ENCODE results near the gene LSG1.

DNA sequence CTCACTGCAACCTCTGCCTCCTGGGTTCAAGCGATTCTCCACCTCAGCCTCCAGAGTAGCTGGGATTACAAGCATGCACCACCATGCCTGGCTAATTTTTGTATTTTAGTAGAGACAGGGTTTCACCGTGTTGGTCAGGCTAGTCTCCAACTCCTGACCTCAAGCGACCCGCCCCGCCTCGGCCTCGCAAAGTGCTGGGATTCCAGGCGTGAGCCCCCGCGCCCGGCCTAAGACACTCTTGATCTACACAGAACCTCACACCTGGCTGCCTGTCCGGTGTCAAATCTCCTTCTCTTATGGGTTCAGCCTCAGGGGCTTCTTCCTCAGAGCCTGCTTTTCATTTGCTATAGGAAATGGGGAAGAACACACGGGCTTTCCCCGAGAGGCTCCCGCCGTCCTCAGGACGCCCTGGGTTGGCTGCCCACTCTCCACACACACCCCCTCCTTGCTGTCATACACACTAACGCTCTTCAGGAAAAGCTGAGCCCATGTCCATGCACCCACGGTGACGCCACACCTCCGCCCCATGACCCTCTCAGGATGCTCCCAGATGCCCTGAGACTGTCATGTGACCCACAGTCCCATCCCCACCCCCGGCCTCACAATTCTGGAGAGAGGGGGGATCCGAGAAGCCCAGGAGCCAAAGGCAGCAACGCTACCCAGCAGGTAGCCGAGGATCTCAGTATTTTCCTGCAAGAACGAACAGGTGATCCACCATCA, 49.2 kb downstream of the LSG1 start:
- TF ChIP-seq, protein P1, sequence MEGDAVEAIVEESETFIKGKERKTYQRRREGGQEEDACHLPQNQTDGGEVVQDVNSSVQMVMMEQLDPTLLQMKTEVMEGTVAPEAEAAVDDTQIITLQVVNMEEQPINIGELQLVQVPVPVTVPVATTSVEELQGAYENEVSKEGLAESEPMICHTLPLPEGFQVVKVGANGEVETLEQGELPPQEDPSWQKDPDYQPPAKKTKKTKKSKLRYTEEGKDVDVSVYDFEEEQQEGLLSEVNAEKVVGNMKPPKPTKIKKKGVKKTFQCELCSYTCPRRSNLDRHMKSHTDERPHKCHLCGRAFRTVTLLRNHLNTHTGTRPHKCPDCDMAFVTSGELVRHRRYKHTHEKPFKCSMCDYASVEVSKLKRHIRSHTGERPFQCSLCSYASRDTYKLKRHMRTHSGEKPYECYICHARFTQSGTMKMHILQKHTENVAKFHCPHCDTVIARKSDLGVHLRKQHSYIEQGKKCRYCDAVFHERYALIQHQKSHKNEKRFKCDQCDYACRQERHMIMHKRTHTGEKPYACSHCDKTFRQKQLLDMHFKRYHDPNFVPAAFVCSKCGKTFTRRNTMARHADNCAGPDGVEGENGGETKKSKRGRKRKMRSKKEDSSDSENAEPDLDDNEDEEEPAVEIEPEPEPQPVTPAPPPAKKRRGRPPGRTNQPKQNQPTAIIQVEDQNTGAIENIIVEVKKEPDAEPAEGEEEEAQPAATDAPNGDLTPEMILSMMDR (IDR thresholded peaks at IDR 0.05; ENCODE audit: low read depth, low read length, poor library complexity, severe bottlenecking): no peak
- TF ChIP-seq EZH2phosphoT487 (IDR thresholded peaks at IDR 0.05; ENCODE audit: borderline replicate concordance, low read length): no peak

Data from DOHH2 (cell line).